DND-41 (cell line): ENCODE data around the gene KCND1.

Source experiments
- CTCF ChIP-seq: IDR thresholded peaks from 2 replicates; pipeline ENCODE4 v1.5.1; 2012; ENCODE audit warnings: borderline replicate concordance, low read length, moderate library complexity, mild to moderate bottlenecking; ENCODE audit not compliant: poor library complexity, severe bottlenecking; ENCODE audit errors: extremely low read depth
- EZH2 ChIP-seq: IDR thresholded peaks from 3 replicates; pipeline ENCODE4 v1.6.1; 2012; ENCODE audit warnings: borderline replicate concordance, low read depth, mild to moderate bottlenecking, moderate library complexity, low read length, inconsistent platforms; ENCODE audit not compliant: severe bottlenecking

- no peak for TF ChIP-seq CTCF
- TF ChIP-seq EZH2 = no peak
Measured at GRCh38 chrX:48956728-48957414, 14.8 kb downstream of the KCND1 start.
